Mesenchymal stem cell (in vitro differentiated cells and primary cell): ENCODE data around the gene IL7R.

Experiments used
- DNase-seq: peaks from one replicate; pipeline ENCODE4 v3.0.0-alpha.2; 2013
- H2AFZ ChIP-seq: one replicate; pipeline ENCODE4 v1.6.1; 2013; ENCODE audit warnings: low read depth, mild to moderate bottlenecking, control low read depth, inconsistent platforms, low read length, moderate library complexity
- H2AK5ac ChIP-seq: 2 replicates; pipeline ENCODE4 v1.6.1; 2013; ENCODE audit warnings: low read length, moderate library complexity, mild to moderate bottlenecking, inconsistent platforms; ENCODE audit not compliant: severe bottlenecking
- H2BK120ac ChIP-seq: one replicate; pipeline ENCODE4 v1.6.1; 2013; ENCODE audit warnings: low read depth, mild to moderate bottlenecking, inconsistent platforms, low read length, moderate library complexity
- H2BK12ac ChIP-seq, 2 experiments: one replicate each; pipeline ENCODE4 v1.6.1; 2013; ENCODE audit warnings: inconsistent platforms in 2 of 2, low read length in 2 of 2, mild to moderate bottlenecking in 2 of 2, moderate library complexity in 2 of 2, control low read depth in 1 of 2
- H2BK15ac ChIP-seq: one replicate; pipeline ENCODE4 v1.6.1; 2013; ENCODE audit warnings: mild to moderate bottlenecking, low read depth, inconsistent platforms; ENCODE audit not compliant: poor library complexity, severe bottlenecking
- H2BK5ac ChIP-seq: 2 replicates; pipeline ENCODE4 v1.6.1; 2013; ENCODE audit warnings: low read depth, mild to moderate bottlenecking, low read length, control low read depth, inconsistent platforms; ENCODE audit not compliant: poor library complexity, severe bottlenecking
- H3K14ac ChIP-seq, 2 experiments: one replicate each; pipeline ENCODE4 v1.6.1; 2013; ENCODE audit warnings: inconsistent platforms in 2 of 2, low read length in 2 of 2, control low read depth in 1 of 2, mild to moderate bottlenecking in 1 of 2, moderate library complexity in 1 of 2
- H3K18ac ChIP-seq, 2 experiments: one replicate each; pipeline ENCODE4 v1.6.1; 2013; ENCODE audit warnings: inconsistent platforms in 2 of 2, low read length in 2 of 2, control low read depth in 1 of 2, low read depth in 1 of 2, mild to moderate bottlenecking in 1 of 2
- H3K23ac ChIP-seq, 2 experiments: one replicate each; pipeline ENCODE4 v1.6.1; 2013; ENCODE audit warnings: inconsistent platforms in 2 of 2, low read length in 2 of 2, mild to moderate bottlenecking in 2 of 2, moderate library complexity in 2 of 2, control low read depth in 1 of 2
- H3K27ac ChIP-seq: 2 replicates; pipeline ENCODE4 v1.5.1; 2013; ENCODE audit warnings: mild to moderate bottlenecking, moderate library complexity, low read length, control low read depth, inconsistent platforms; ENCODE audit not compliant: poor library complexity, severe bottlenecking
- H3K27me3 ChIP-seq, 2 experiments: 2 replicates each; pipeline versions ENCODE4 v1.6.1 to v1.7.0; 2013; ENCODE audit warnings: low read length in 2 of 2, mild to moderate bottlenecking in 2 of 2, moderate library complexity in 2 of 2, control low read depth in 1 of 2, inconsistent platforms in 1 of 2; ENCODE audit not compliant: control insufficient read depth in 1 of 2, insufficient read depth in 1 of 2
- H3K36me3 ChIP-seq, 2 experiments: 2 replicates each; pipeline versions ENCODE4 v1.6.1 to v1.7.0; 2013; ENCODE audit warnings: low read length in 2 of 2, control low read depth in 1 of 2, inconsistent platforms in 1 of 2, low read depth in 1 of 2, mild to moderate bottlenecking in 1 of 2; ENCODE audit not compliant: insufficient read depth in 2 of 2, control insufficient read depth in 1 of 2
- H3K4ac ChIP-seq, 2 experiments: one replicate each; pipeline ENCODE4 v1.6.1; 2013; ENCODE audit warnings: inconsistent platforms in 2 of 2, low read length in 2 of 2, mild to moderate bottlenecking in 2 of 2, moderate library complexity in 2 of 2, control low read depth in 1 of 2, low read depth in 1 of 2
- H3K4me1 ChIP-seq: 2 replicates; pipeline ENCODE4 v1.6.1; 2013; ENCODE audit warnings: low read depth, low read length, control low read depth; ENCODE audit not compliant: control insufficient read depth, insufficient read depth
- H3K4me2 ChIP-seq: 2 replicates; pipeline ENCODE4 v1.6.1; 2013; ENCODE audit warnings: low read length, mild to moderate bottlenecking, inconsistent platforms; ENCODE audit not compliant: poor library complexity, severe bottlenecking
- H3K4me3 ChIP-seq, 2 experiments: 2 replicates each; pipeline versions ENCODE4 v1.5.1 to v1.7.0; 2013; ENCODE audit warnings: low read length in 2 of 2, mild to moderate bottlenecking in 2 of 2, control low read depth in 1 of 2, low read depth in 1 of 2; ENCODE audit not compliant: insufficient read depth in 1 of 2
- H3K79me1 ChIP-seq: replicated peaks from 2 replicates; pipeline ENCODE4 v1.6.1; 2013; ENCODE audit warnings: mild to moderate bottlenecking, control low read depth, low read length, inconsistent platforms; ENCODE audit not compliant: poor library complexity, severe bottlenecking
- H3K9ac ChIP-seq: 2 replicates; pipeline ENCODE4 v1.7.0; 2013; ENCODE audit warnings: mild to moderate bottlenecking, low read length, moderate library complexity
- H3K9me3 ChIP-seq: 2 replicates; pipeline ENCODE4 v1.7.0; 2013; ENCODE audit warnings: mild to moderate bottlenecking, low read length; ENCODE audit not compliant: control insufficient read depth
- H4K8ac ChIP-seq: one replicate; pipeline ENCODE4 v1.6.1; 2013; ENCODE audit warnings: inconsistent platforms, mild to moderate bottlenecking, low read length, moderate library complexity
- H4K91ac ChIP-seq: one replicate; pipeline ENCODE4 v1.6.1; 2013; ENCODE audit warnings: mild to moderate bottlenecking, low read length, inconsistent platforms
- WGBS: methylation state at CpG from one replicate; pipeline ENCODE4 v1.1.7; 2013; ENCODE audit warnings: mixed read lengths; 5-methylcytosine and 5-hydroxymethylcytosine counted together

The IL7R gene

DNA sequence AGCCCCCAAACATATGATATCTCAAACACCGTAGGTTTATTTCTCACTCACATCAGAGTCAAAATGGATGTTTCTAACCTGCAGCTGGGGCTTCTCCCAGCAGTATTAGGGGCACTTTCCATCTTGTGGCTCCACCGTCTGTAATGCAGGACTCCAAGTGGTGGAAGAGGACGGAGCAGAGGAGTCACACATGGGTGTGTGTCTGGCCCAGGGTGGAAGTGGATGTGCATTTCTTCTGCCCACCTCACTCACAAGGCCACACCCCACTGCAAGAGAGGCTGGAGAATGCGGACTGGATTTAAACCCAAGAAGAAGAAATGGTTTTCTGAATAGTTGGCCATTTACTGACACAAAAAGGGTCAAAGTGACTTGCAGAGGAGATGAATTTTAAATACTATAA lies 13.9 kb downstream of the IL7R start:
- H2BK12ac ChIP-seq, result no peak overlapping the region
- H4K8ac ChIP-seq, result no peak overlapping the region
- H3K4ac ChIP-seq, result no peak overlapping the region
- H3K9ac ChIP-seq, result no peak overlapping the region
- H3K23ac ChIP-seq, result no peak overlapping the region
- no peak overlapping the region for H3K4me3 ChIP-seq
- H3K4me1 ChIP-seq, result no peaks in the 10 kb centered on the region
- no peak overlapping the region for H3K14ac ChIP-seq
- H3K4me2 ChIP-seq, result no peak overlapping the region
- H3K9me3 ChIP-seq, result no peaks in the 10 kb centered on the region
- 97% methylated on average over 3 of the region's 4 CpGs for WGBS
- no peak overlapping the region for H2BK5ac ChIP-seq
- no peak overlapping the region for H2AFZ ChIP-seq
- H3K27ac ChIP-seq, result no peak overlapping the region
- no peaks in the 10 kb centered on the region for H3K36me3 ChIP-seq
- H3K18ac ChIP-seq, result no peak overlapping the region
- no peak overlapping the region for H2BK120ac ChIP-seq
- H3K79me1 ChIP-seq, result no peaks in the 10 kb centered on the region
- DNase-seq, result no peak
- no peaks in the 10 kb centered on the region for H3K27me3 ChIP-seq
- H4K91ac ChIP-seq, result no peak overlapping the region
- H2AK5ac ChIP-seq, result no peak overlapping the region
- H2BK15ac ChIP-seq, result no peak overlapping the region

DNA sequence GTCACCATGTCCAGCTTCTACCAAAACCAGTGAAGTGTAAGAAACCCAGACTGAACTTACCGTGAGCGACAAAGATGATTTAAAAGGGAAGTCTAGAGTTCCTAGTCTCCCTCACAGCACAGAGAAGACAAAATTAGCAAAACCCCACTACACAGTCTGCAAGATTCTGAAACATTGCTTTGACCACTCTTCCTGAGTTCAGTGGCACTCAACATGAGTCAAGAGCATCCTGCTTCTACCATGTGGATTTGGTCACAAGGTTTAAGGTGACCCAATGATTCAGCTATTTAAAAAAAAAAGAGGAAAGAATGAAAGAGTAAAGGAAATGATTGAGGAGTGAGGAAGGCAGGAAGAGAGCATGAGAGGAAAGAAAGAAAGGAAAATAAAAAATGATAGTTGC lies 19.8 kb downstream of the IL7R start:
- Histone ChIP-seq H3K36me3 (no peaks in the 10 kb centered on the region), H2BK15ac (no peak overlapping the region), H4K91ac (no peak overlapping the region), H3K4me1 (no peaks in the 10 kb centered on the region), H3K4me2 (no peak overlapping the region), H3K14ac (no peak overlapping the region), H3K4me3 (no peak overlapping the region), H3K27me3 (no peaks in the 10 kb centered on the region), H3K79me1 (no peaks in the 10 kb centered on the region), H3K4ac (peak overlapping the region in 1 of 2 experiments; percentile 20), H3K9me3 (no peaks in the 10 kb centered on the region), H3K27ac (no peak overlapping the region), H3K23ac (no peak overlapping the region), H4K8ac (no peak overlapping the region), H2BK12ac (peak overlapping the region in 1 of 2 experiments; percentile 10), H2AK5ac (no peak overlapping the region), H2BK5ac (no peak overlapping the region), H3K18ac (no peak overlapping the region), H3K9ac (no peak overlapping the region), H2AFZ (no peak overlapping the region), H2BK120ac (no peak overlapping the region)
- 95% methylated on average over 2 of the region's 2 CpGs for WGBS
- no peak for DNase-seq

DNA sequence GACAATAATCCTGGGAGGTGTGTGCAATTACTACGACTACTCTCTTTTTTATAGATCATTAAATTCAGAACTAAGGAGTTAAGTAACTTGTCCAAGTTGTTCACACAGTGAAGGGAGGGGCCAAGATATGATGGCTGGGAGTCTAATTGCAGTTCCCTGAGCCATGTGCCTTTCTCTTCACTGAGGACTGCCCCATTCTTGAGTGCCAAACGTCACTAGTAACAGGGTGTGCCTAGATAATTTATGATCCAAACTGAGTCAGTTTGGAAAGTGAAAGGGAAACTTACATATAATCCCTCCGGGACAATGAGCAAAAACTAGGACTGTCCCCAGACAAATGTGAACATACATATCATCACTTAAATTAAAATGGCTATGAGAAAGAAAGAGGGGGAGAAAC lies 20.2 kb downstream of the IL7R start:
- 0% methylated on average over 1 of the region's 3 CpGs for WGBS
- H2BK15ac ChIP-seq, result no peak overlapping the region

DNA sequence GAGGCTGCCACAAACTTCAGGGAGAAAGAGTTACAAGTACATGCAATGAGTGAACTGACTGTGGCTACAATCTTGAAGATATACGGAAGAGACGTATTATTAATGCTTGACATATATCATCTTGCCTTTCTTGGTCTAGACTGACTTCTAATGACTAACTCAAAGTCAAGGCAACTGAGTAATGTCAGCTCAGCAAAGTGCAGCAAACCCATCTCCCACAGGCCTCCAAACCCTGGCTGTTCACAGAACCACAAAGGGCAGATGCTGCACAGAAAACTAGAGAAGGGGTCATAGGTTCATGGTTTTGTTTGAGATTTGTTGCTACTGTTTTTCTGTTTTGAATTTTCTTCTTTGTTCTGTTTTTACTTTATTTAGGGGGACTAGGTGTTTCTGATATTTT lies 21.0 kb downstream of the IL7R start:
- H3K36me3 ChIP-seq, result no peaks in the 10 kb centered on the region
- 92% methylated on average over 2 of the region's 2 CpGs for WGBS
- no peak overlapping the region for H3K27ac ChIP-seq
- no peak overlapping the region for H2BK5ac ChIP-seq
- H3K9ac ChIP-seq, result no peak overlapping the region
- H3K14ac ChIP-seq, result no peak overlapping the region
- H3K4me1 ChIP-seq, result no peaks in the 10 kb centered on the region
- no peak overlapping the region for H4K8ac ChIP-seq
- H2BK12ac ChIP-seq, result no peak overlapping the region
- no peaks in the 10 kb centered on the region for H3K79me1 ChIP-seq
- no peaks in the 10 kb centered on the region for H3K9me3 ChIP-seq
- no peak overlapping the region for H3K23ac ChIP-seq
- no peak overlapping the region for H2AK5ac ChIP-seq
- H2BK120ac ChIP-seq, result no peak overlapping the region
- no peak overlapping the region for H4K91ac ChIP-seq
- DNase-seq, result peak; percentile 46
- no peak overlapping the region for H3K4me2 ChIP-seq
- no peak overlapping the region for H3K4ac ChIP-seq
- H2AFZ ChIP-seq, result no peak overlapping the region
- no peak overlapping the region for H2BK15ac ChIP-seq
- H3K18ac ChIP-seq, result peak overlapping the region in 1 of 2 experiments; percentile 33
- H3K4me3 ChIP-seq, result no peak overlapping the region
- H3K27me3 ChIP-seq, result no peaks in the 10 kb centered on the region

More for the DNA sequence above, 20.2 kb downstream of the IL7R start:
- Histone ChIP-seq H3K27me3 (no peaks in the 10 kb centered on the region), H3K4me3 (no peak overlapping the region), H3K14ac (no peak overlapping the region), H4K91ac (no peak overlapping the region), H2AK5ac (no peak overlapping the region), H2AFZ (no peak overlapping the region), H2BK5ac (no peak overlapping the region), H3K36me3 (no peaks in the 10 kb centered on the region), H3K4me1 (no peaks in the 10 kb centered on the region), H3K9ac (no peak overlapping the region), H3K23ac (no peak overlapping the region), H3K79me1 (no peaks in the 10 kb centered on the region), H2BK120ac (no peak overlapping the region), H3K18ac (no peak overlapping the region), H3K27ac (no peak overlapping the region), H3K4ac (no peak overlapping the region), H4K8ac (no peak overlapping the region), H3K4me2 (no peak overlapping the region), H2BK12ac (no peak overlapping the region), H3K9me3 (no peaks in the 10 kb centered on the region)
- peak; percentile 84 for DNase-seq
